Parathyroid adenoma (tissue), 2 donors: ENCODE measurements around the gene FAM53A.
A peak's percentile ranks its signal among the peaks of the same experiment; 100 is the strongest.

Experiments used
- H2AFZ ChIP-seq: fragments of 300-600 bp; sonication (generic); one replicate; pipeline ENCODE4 v1.7.0; 2017; ENCODE audit warnings: antibody characterized with exemption, mild to moderate bottlenecking
- H3K27ac ChIP-seq: fragments of 300-600 bp; sonication (generic); one replicate; pipeline ENCODE4 v1.7.0; 2017
- H3K27me3 ChIP-seq: fragments of 300-600 bp; sonication (generic); one replicate; pipeline ENCODE4 v1.7.0; 2017; ENCODE audit warnings: low read length; ENCODE audit not compliant: control insufficient read depth, insufficient read depth
- H3K36me3 ChIP-seq: fragments of 300-600 bp; sonication (generic); one replicate; pipeline ENCODE4 v1.7.0; 2017; ENCODE audit warnings: low read length; ENCODE audit not compliant: control insufficient read depth, insufficient read depth
- H3K4me1 ChIP-seq: fragments of 300-600 bp; sonication (generic); one replicate; pipeline ENCODE4 v1.7.0; 2017; ENCODE audit warnings: control low read depth
- H3K4me2 ChIP-seq: fragments of 300-600 bp; sonication (generic); one replicate; pipeline ENCODE4 v1.7.0; 2017; ENCODE audit warnings: low read length
- H3K4me3 ChIP-seq: fragments of 300-600 bp; sonication (generic); one replicate; pipeline ENCODE4 v1.7.0; 2017; ENCODE audit warnings: low read depth, low read length
- H3K79me2 ChIP-seq: fragments of 300-600 bp; sonication (generic); one replicate; pipeline ENCODE4 v1.7.0; 2017; ENCODE audit warnings: control low read depth
- H3K9ac ChIP-seq: fragments of 300-600 bp; sonication (generic); one replicate; pipeline ENCODE4 v1.7.0; 2017; ENCODE audit warnings: mild to moderate bottlenecking
- H3K9me3 ChIP-seq: fragments of 300-600 bp; sonication (generic); one replicate; pipeline ENCODE4 v1.7.0; 2017; ENCODE audit warnings: low read length; ENCODE audit not compliant: control insufficient read depth
- CTCF ChIP-seq: fragments of 300-600 bp; sonication (generic); IDR thresholded peaks from one replicate; pipeline ENCODE4 v1.7.0; 2017; ENCODE audit warnings: antibody characterized with exemption, mild to moderate bottlenecking
- donor health status: primary hyperparathyroidism.

Gene FAM53A

GRCh38 chr4:1720163-1720983 lies 36.3 kb upstream of the FAM53A start:
- Histone ChIP-seq H3K9me3 (no peaks in the 10 kb centered on the region), H2AFZ (peak overlapping the region; percentile 69), H3K79me2 (peaks cover 3% of the 10 kb centered on the region), H3K36me3 (no peaks in the 10 kb centered on the region), H3K9ac (no peak overlapping the region), H3K4me3 (peak overlapping the region; percentile 75), H3K4me1 (no peaks in the 10 kb centered on the region), H3K4me2 (peak overlapping the region; percentile 95), H3K27ac (peak overlapping the region; percentile 80), H3K27me3 (no peaks in the 10 kb centered on the region)
- no peak for TF ChIP-seq CTCF

- no peaks in the 10 kb centered on the region for H3K4me1 ChIP-seq
- TF ChIP-seq CTCF: no peak
- H3K4me2 ChIP-seq: no peak overlapping the region
- H3K9me3 ChIP-seq: no peaks in the 10 kb centered on the region
- no peak overlapping the region for H3K27ac ChIP-seq
- H3K4me3 ChIP-seq: no peak overlapping the region
- no peak overlapping the region for H3K9ac ChIP-seq
- no peaks in the 10 kb centered on the region for H3K27me3 ChIP-seq
- H3K36me3 ChIP-seq: no peaks in the 10 kb centered on the region
- H3K79me2 ChIP-seq: peaks cover 3% of the 10 kb centered on the region
- H2AFZ ChIP-seq: no peak overlapping the region
Observed at GRCh38 chr4:1718095-1718850, 34.2 kb upstream of the FAM53A start.

- H3K4me3 ChIP-seq: no peak overlapping the region
- no peak overlapping the region for H3K4me2 ChIP-seq
- H3K36me3 ChIP-seq: no peaks in the 10 kb centered on the region
- H3K27me3 ChIP-seq: no peaks in the 10 kb centered on the region
- no peaks in the 10 kb centered on the region for H3K9me3 ChIP-seq
- H3K9ac ChIP-seq: no peak overlapping the region
- TF ChIP-seq CTCF: no peak
- no peak overlapping the region for H2AFZ ChIP-seq
- no peaks in the 10 kb centered on the region for H3K4me1 ChIP-seq
- H3K27ac ChIP-seq: no peak overlapping the region
- H3K79me2 ChIP-seq: peaks cover 3% of the 10 kb centered on the region
Observed at GRCh38 chr4:1717129-1718094, 33.3 kb upstream of the FAM53A start.

GRCh38 chr4:1716065-1716945 lies 32.2 kb upstream of the FAM53A start:
- Histone ChIP-seq H3K9me3 (no peaks in the 10 kb centered on the region), H3K4me3 (no peak overlapping the region), H3K4me1 (no peaks in the 10 kb centered on the region), H3K36me3 (no peaks in the 10 kb centered on the region), H2AFZ (no peak overlapping the region), H3K79me2 (peaks cover 3% of the 10 kb centered on the region), H3K27ac (no peak overlapping the region), H3K9ac (no peak overlapping the region), H3K27me3 (no peaks in the 10 kb centered on the region), H3K4me2 (no peak overlapping the region)
- no peak for TF ChIP-seq CTCF
